ENCODE results near the gene JAM3.

JAM3 gene

GRCh38 chr11:134068829-134069425 is at the start of gene JAM3:
JAM3 (plus strand) TSS chr11:134069072; CDS start chr11:134069084, 12 bp downstream.
- no peak for FAIRE-seq
- no peak for DNase-seq (ENCODE audit: low spot score)

DNA sequence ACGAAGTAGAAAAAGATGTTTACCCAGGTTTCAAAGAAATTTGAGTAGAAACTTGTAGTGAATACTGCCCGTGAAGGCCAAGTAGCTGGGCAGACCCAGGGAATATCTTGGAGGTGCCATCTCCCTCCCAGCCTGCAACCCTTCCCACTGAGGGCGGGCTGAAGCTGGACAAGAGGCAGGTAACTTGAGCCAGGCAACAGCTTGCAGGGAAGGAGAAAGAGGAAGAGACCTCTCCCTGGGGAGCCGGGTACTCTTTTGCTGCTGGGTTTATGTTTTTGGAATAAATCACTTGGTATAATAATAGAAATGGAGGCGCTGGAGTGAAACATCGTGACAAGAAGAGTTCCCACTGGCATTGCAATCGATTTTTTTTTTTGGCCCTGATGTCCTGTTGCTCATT is 49.4 kb upstream of the JAM3 start:
- DNase-seq (ENCODE audit: low spot score) = no peak
- no peak for FAIRE-seq

DNA sequence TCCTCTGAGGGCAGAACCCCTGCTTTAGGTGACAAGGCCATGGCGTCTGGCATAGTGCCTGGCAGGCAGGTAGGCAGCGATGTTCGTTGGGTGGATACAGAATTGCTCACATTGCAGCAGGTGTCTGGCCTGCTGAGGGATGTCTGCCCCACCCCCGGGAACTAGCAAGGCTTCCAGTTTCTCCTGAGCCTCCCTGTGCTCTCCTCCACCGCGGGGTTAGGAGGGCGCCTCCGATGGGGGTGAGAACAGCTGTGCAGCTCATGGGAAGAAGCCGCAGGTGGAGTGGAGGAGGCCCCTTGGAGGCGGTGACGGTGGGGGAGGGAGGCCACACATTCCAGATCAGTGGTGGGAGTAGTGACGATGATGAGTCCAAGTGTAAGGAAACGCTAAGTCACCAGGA is 48.3 kb upstream of the JAM3 start:
- DNase-seq (ENCODE audit: low spot score) (no peak), FAIRE-seq (no peak)

GRCh38 chr11:134021326-134021725 is 47.5 kb upstream of the JAM3 start:
- FAIRE-seq = no peak

GRCh38 chr11:134022748-134023147 is 46.1 kb upstream of the JAM3 start:
- FAIRE-seq (no peak), DNase-seq (ENCODE audit: low spot score) (no peak)

More at GRCh38 chr11:134021326-134021725, 47.5 kb upstream of the JAM3 start:
- no peak for DNase-seq (ENCODE audit: low spot score)

DNA sequence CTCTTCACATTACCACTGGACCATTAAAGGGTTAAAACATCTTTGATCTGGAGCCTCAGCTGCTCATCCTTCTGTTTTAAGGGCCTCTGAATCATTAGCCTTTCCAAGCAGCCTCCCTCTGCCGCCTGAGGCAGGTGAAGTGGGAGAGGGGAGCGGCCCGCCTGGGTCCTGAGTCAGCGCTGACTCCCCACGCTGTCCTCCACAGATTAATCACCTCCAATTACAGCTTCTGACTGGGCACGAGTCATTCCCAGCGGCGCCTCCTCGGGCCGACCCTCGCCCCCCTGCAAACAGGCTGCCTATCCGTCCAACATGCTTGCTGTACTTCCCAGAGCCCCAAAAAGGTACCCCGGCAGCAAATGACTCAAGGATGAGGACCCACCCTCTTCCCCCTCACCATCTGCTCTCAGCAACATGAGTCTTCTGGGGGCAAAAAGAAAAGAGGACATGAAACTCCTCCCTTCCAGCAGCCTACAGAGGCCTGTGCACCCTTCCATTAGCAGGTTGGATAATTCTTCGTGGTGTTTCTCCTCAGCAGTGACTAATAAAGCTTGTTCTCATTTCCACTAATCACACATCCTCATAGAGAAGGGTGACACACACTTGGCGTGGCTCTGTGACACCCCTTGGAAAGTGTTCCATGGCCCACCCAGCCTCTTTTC is 44.3 kb upstream of the JAM3 start:
- DNase-seq (ENCODE audit: low spot score) = peak; percentile 4
- no peak for FAIRE-seq

GRCh38 chr11:134025082-134025429 is 43.8 kb upstream of the JAM3 start:
- no peak for FAIRE-seq
- no peak for DNase-seq (ENCODE audit: low spot score)

GRCh38 chr11:134026655-134027343 is 42.1 kb upstream of the JAM3 start:
- FAIRE-seq (no peak), DNase-seq (ENCODE audit: low spot score) (no peak)

- DNase-seq (ENCODE audit: low spot score) (no peak), FAIRE-seq (no peak)
Measured at GRCh38 chr11:134027671-134028070, 41.2 kb upstream of the JAM3 start.

- no peak for FAIRE-seq
- DNase-seq (ENCODE audit: low spot score) = no peak
Measured at GRCh38 chr11:134028368-134028920, 40.4 kb upstream of the JAM3 start.

GRCh38 chr11:134030853-134031252 is 38.0 kb upstream of the JAM3 start:
- no peak for FAIRE-seq

DNA sequence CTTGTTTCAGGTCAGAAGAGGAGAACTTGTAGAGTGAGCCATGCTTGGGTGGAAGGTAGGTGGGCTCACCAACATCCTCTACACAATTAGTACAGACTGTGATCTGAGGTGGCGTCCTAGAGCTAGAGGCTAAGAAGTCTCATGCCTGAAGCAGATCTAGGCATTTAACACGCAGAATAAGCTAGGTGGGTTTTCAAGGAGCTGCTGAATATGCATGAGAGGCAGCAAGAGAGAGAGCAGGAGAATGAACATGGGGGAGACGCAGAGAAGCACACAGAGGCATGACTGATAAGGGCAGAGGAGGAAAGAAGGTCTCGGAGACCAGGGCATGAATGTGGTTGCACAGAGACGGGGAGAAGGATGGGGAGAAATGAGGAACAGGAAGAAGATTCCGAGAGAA is 36.8 kb upstream of the JAM3 start:
- FAIRE-seq (no peak), DNase-seq (ENCODE audit: low spot score) (no peak)

More at GRCh38 chr11:134030853-134031252, 38.0 kb upstream of the JAM3 start:
- no peak for DNase-seq (ENCODE audit: low spot score)

DNA sequence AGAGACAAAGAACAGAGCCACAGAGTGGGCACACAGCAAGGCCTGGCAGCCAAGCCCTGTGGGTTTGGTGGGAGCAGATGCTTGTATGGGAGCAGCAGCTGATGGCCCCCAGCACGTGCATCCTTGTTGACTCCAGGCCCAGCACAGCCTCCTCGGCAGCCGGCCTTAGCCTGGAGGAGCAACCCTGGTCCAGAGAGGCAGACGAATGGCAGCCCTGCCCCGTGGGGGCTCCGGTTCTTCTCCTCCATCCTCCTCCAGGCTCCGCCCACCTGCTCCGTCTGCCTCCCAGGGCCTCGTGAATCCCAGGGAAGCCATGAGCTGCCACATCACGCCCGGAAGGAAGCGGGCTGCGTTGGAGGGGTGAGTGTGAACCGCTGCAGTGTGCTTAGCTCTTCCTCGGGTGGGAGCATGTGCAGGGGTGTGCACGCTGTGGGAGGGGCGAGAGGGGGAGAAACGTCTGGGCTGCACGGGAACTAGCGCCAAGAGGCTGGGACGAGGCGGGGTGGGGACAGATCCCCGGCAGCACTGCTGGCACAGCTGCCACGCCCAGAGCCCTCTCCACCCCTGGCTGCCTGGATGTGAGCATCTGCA is 36.3 kb upstream of the JAM3 start:
- DNase-seq (ENCODE audit: low spot score) = no peak
- FAIRE-seq = no peak

GRCh38 chr11:134033276-134033675 is 35.6 kb upstream of the JAM3 start:
- DNase-seq (ENCODE audit: low spot score) (no peak), FAIRE-seq (no peak)

DNA sequence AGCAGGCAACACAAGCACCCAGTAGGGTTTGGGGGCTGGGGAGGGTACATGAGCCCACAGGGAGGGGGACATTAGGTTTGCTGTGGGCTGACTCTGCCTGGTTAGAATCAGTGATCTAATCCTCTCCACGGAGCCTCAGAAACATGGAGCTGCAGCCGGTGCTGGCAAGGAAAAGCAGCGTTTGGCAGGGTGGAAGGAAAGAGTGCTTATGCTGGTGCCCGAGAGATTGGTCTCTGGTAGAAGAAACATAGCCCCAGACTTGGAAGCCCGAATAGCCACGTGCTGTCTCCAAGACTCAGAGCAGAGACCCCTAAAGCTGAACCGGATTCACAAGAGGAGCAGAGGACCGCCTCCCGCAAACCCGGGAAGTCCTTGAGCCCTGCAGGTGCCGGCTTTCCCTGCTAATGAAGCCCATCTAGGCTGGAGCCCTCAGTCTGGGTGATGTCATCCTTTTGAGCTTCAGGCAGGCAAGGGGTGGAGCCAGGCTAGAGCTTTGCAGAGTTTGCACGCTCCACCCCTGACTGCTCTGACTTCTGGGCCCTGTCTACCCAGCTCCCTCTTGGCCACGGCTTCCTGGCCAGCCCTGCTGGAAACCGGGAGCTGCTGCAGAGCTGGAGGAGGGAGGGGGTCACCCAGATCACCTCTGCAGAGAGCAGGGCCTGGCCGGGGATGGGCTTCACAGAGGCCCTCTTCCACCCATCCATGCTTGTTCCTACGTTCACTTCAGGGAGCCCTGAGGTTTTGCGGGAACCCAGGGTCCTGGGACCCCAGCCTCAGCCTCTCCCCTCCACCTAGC is 35.0 kb upstream of the JAM3 start:
- DNase-seq (ENCODE audit: low spot score) = peak; percentile 23
- FAIRE-seq = no peak

- DNase-seq (ENCODE audit: low spot score) = no peak
- no peak for FAIRE-seq
Measured at GRCh38 chr11:134034496-134035381, 34.1 kb upstream of the JAM3 start.

- FAIRE-seq (no peak), DNase-seq (ENCODE audit: low spot score) (no peak)
Measured at GRCh38 chr11:134036492-134037045, 32.3 kb upstream of the JAM3 start.

DNA sequence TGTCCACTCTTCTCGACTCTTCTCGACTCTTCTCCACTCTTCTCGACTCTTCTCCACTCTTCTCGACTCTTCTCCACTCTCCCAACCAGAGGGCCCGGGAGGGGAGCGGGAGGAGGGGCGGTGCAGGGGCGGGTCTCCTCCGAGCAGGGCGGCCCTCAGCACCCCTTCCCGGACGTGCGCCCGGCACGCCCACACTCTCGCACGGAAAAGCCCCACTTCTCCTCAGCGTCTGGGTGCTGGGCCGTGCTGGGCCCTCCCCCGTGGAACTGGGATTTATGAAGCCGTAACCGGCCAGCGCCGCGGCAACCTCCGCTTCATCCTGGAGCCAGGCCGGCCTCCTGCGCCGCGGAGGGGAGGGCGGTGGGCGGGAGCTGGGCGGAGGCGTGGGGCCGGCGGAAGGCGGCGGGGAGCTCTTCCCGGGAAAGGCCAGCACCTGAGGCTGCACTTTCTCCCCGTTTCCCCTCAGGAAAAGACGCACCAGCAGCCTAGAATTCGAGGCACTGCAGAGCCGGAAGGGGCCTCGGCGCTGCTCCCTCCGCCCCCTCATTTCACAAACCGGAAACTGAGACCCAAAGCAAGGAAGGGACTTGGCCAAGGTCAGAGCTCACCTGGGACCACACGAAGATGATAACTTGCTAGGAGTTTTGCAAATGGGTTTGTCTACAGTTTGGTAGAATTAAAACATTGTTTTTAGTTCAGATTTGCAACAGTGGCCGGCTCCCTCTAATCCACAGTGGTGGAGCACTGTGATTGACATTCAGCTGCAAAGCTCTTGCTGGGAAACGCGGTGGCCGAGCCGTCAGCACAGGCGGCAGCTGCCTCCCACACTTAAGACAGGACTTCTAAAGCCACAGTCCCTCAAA is 31.6 kb upstream of the JAM3 start:
- no peak for FAIRE-seq
- DNase-seq (ENCODE audit: low spot score) = no peak

DNA sequence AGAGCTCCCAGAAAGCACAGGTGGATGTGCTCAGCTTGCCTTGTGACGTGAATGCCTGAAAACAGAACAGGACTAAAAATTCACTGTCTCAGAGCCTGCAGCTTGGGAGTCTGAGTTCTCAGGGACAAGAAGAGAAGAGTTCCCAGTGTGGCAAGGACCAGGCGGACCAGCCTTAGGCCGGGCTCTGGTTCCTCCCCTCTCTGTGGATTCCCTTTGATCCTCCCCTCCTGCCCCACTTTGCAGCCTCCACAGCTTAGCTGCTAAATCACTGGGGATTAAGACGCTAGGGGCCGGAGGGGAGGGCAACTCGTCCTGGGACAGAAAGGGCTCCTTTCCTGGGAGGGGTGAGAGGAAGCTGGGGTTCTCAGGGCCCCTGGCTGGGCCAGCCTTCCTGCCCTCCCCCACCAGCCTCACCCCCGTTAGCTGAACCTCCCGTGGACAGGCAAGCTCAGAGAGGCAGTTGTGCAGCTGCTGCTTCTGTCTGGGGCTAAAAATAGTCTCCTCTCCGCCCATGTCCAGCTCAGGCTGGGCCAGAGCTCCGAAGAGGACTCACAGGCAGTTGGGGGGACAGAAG is 29.9 kb upstream of the JAM3 start:
- no peak for FAIRE-seq
- no peak for DNase-seq (ENCODE audit: low spot score)

All from RCC 7860 (cell line).